ENCODE results near the gene UNC5CL.
"Not testable (repeated sequence)": the region's sequence is repeated elsewhere in the genome, so short reads cannot be mapped to it uniquely, and the experiment has no call there.

UNC5CL gene

GRCh38 chr6:41037107-41037900 lies 1.7 kb downstream of the UNC5CL start:
- DNase-seq: no peak

- peak in 1 of 3 experiments; percentile 7 for DNase-seq
Observed at GRCh38 chr6:41036601-41037000, 2.4 kb downstream of the UNC5CL start.

GRCh38 chr6:41036186-41036585 lies 2.8 kb downstream of the UNC5CL start:
- DNase-seq: no peak

- DNase-seq: no peak
Observed at GRCh38 chr6:41033776-41034175, 5.2 kb downstream of the UNC5CL start.

- DNase-seq: no peak
Observed at GRCh38 chr6:41032830-41033229, 6.2 kb downstream of the UNC5CL start.

GRCh38 chr6:41028561-41029412 lies 10.2 kb downstream of the UNC5CL start:
- peak in 1 of 3 experiments; percentile 34 for DNase-seq

- peak; percentile 72 to 88 (median 80) for DNase-seq
Observed at GRCh38 chr6:41027799-41028560, 11.0 kb downstream of the UNC5CL start.

- DNase-seq: peak in 1 of 3 experiments; percentile 16
Observed at GRCh38 chr6:41027241-41027640, 11.8 kb downstream of the UNC5CL start.

GRCh38 chr6:41025966-41026530 lies 13.0 kb downstream of the UNC5CL start:
- DNase-seq: no peak

GRCh38 chr6:41023114-41023513 lies 15.9 kb downstream of the UNC5CL start:
- no peak for DNase-seq

- DNase-seq: peak in 1 of 3 experiments; percentile 23
Observed at GRCh38 chr6:41022294-41022693, 16.7 kb downstream of the UNC5CL start.

GRCh38 chr6:41021832-41022231 lies 17.2 kb downstream of the UNC5CL start:
- DNase-seq: peak in 1 of 3 experiments; percentile 44

- DNase-seq: no peak
Observed at GRCh38 chr6:41017663-41018062, 21.4 kb downstream of the UNC5CL start.

GRCh38 chr6:41015860-41016259 lies 23.2 kb downstream of the UNC5CL start:
- DNase-seq: not testable (repeated sequence)

GRCh38 chr6:41014780-41015179 lies 24.2 kb downstream of the UNC5CL start:
- DNase-seq: no peak

GRCh38 chr6:41013466-41014153 lies 25.4 kb downstream of the UNC5CL start:
- no peak for DNase-seq

GRCh38 chr6:41011673-41012072 lies 27.3 kb downstream of the UNC5CL start:
- no peak for DNase-seq

GRCh38 chr6:41009669-41010068 lies 29.4 kb downstream of the UNC5CL start:
- no peak for DNase-seq

- DNase-seq: no peak
Observed at GRCh38 chr6:41008011-41008410, 31.0 kb downstream of the UNC5CL start.

GRCh38 chr6:41006980-41007379 lies 32.0 kb downstream of the UNC5CL start:
- not testable (repeated sequence) for DNase-seq

- DNase-seq: peak in 2 of 3 experiments; percentile 14 to 51
Observed at GRCh38 chr6:41006217-41006616, 32.8 kb downstream of the UNC5CL start.

GRCh38 chr6:41002168-41002567 lies 36.9 kb downstream of the UNC5CL start:
- no peak for DNase-seq
